K562 (cell line): ENCODE results near the gene SDC3. TPM values are rescaled to one million over a fixed set of nuclear protein-coding genes. Genes with fewer than 3 reads are reported as not detected.

Experiments
- DIDO1 ChIP-seq: fragments of 450-650 bp; IDR thresholded peaks from 2 replicates; pipeline ENCODE4 v1.6.1; 2016; ENCODE audit warnings: low read depth, missing biosample characterization, missing genetic modification characterization
- FOXK1 ChIP-seq: sonication (generic); formaldehyde crosslinking; IDR thresholded peaks from 2 replicates; pipeline ENCODE4 v1.8.0; 2022; ENCODE audit warnings: missing genetic modification reagents, mild to moderate bottlenecking, borderline replicate concordance
- GABPB1 ChIP-seq: sonication (generic); formaldehyde crosslinking; IDR thresholded peaks from 2 replicates; pipeline ENCODE4 v1.8.0; 2022; ENCODE audit warnings: mild to moderate bottlenecking, missing genetic modification reagents
- HEY1 ChIP-seq: fragments of 250-450 bp; sonication (Bioruptor Pico); IDR thresholded peaks from 2 replicates; pipeline ENCODE4 v1.5.0; 2020; ENCODE audit warnings: mild to moderate bottlenecking, moderate library complexity, borderline replicate concordance
- HNRNPK ChIP-seq: fragments of 200-400 bp; formaldehyde crosslinking; IDR thresholded peaks from one replicate; pipeline ENCODE4 v1.6.1; 2018; ENCODE audit warnings: mild to moderate bottlenecking, low read depth, low read length; ENCODE audit not compliant: poor library complexity, severe bottlenecking
- KAT7 ChIP-seq: sonication (generic); formaldehyde crosslinking; IDR thresholded peaks from 2 replicates; pipeline ENCODE4 v1.8.0; 2022; ENCODE audit warnings: missing genetic modification reagents, mild to moderate bottlenecking, borderline replicate concordance
- MCM7 ChIP-seq, 2 experiments: fragments of 450-650 bp; IDR thresholded peaks; 2 replicates each; pipeline ENCODE4 v1.6.1; 2016 to 2018
- MTA1 ChIP-seq: fragments of 450-650 bp; IDR thresholded peaks from 2 replicates; pipeline ENCODE4 v1.6.1; 2017; ENCODE audit warnings: borderline replicate concordance
- ZBTB7A ChIP-seq: IDR thresholded peaks from 2 replicates; pipeline ENCODE4 v1.6.1; 2011; ENCODE audit warnings: low read depth, mild to moderate bottlenecking, low read length, moderate library complexity, borderline replicate concordance; ENCODE audit not compliant: control insufficient read depth
- polyA plus RNA-seq, 8 experiments: library from polyadenylated mRNA; depleted of rRNA in 4 of 8; stranded (reverse) in 5 of 8; unstranded in 3 of 8; fragments of >200 nt; fragmentation: Nextera tagmentation in 2 of 8; fragmentation: Illumina TruSeq in 1 of 8; extraction: Ambion mirVana in 2 of 8; extraction: Trizol in 1 of 8; gene quantifications; 2 replicates each; pipeline versions ENCODE4 v1.2.1 to v1.2.3, GENCODE V29; 2011 to 2014; ENCODE audit warnings: inconsistent platforms in 1 of 8, missing spikeins in 1 of 8
- total RNA-seq, 7 experiments: library from RNA; depleted of rRNA in 6 of 7; stranded (reverse); fragments of >200 nt in 6 of 7; fragmentation: Illumina TruSeq in 2 of 7; extraction: Trizol in 2 of 7; gene quantifications; 2 replicates each; pipeline versions ENCODE4 v1.2.1 to v1.2.3, GENCODE V29; 2011 to 2021; ENCODE audit warnings: low replicate concordance in 1 of 7
- TF ChIP-seq, protein P1 (sequence below): fragments of 200-800 bp; sonication (Bioruptor generic); IDR thresholded peaks from 2 replicates; pipeline ENCODE4 v1.6.1; 2017; ENCODE audit warnings: missing genetic modification characterization, missing compliant biosample characterization
- TF ChIP-seq, protein P2 (sequence below): fragments of 450-650 bp; formaldehyde crosslinking; IDR thresholded peaks from 2 replicates; pipeline ENCODE4 v1.4.0; 2022; ENCODE audit warnings: missing genetic modification characterization
- TF ChIP-seq, protein P3 (sequence below): fragments of 250-450 bp; sonication (Bioruptor Pico); IDR thresholded peaks from 2 replicates; pipeline ENCODE4 v1.6.1; 2021; ENCODE audit warnings: mild to moderate bottlenecking
- TF ChIP-seq, protein P4 (sequence below), 2 experiments: IDR thresholded peaks in 1 of 2; conservative IDR thresholded peaks in 1 of 2; 2 replicates each; pipeline ENCODE4 v1.6.1; 2016; ENCODE audit warnings: low read depth in 2 of 2, mild to moderate bottlenecking in 1 of 2, missing compliant biosample characterization in 1 of 2, missing genetic modification characterization in 1 of 2, moderate library complexity in 1 of 2
- TF ChIP-seq, protein P5 (sequence below), 2 experiments: fragments of 450-650 bp in 1 of 2; IDR thresholded peaks; 2 replicates each; pipeline ENCODE4 v1.6.1; 2011 to 2017; ENCODE audit warnings: low read depth in 2 of 2, antibody characterized with exemption in 1 of 2, borderline replicate concordance in 1 of 2, low read length in 1 of 2, mild to moderate bottlenecking in 1 of 2, mixed read lengths in 1 of 2; ENCODE audit not compliant: control insufficient read depth in 1 of 2
- TF ChIP-seq, protein P6 (sequence below): sonication (generic); formaldehyde crosslinking; IDR thresholded peaks from 2 replicates; pipeline ENCODE4 v1.8.0; 2022; ENCODE audit warnings: missing genetic modification reagents, mild to moderate bottlenecking, borderline replicate concordance

The SDC3 gene
- total and polyA plus RNA-seq, 9 of the 15 experiments (the other 6 are each of a cell fraction or from before 2014, with no cell fraction given) = 0.38 to 44.1 (median 12.1) TPM

DNA sequence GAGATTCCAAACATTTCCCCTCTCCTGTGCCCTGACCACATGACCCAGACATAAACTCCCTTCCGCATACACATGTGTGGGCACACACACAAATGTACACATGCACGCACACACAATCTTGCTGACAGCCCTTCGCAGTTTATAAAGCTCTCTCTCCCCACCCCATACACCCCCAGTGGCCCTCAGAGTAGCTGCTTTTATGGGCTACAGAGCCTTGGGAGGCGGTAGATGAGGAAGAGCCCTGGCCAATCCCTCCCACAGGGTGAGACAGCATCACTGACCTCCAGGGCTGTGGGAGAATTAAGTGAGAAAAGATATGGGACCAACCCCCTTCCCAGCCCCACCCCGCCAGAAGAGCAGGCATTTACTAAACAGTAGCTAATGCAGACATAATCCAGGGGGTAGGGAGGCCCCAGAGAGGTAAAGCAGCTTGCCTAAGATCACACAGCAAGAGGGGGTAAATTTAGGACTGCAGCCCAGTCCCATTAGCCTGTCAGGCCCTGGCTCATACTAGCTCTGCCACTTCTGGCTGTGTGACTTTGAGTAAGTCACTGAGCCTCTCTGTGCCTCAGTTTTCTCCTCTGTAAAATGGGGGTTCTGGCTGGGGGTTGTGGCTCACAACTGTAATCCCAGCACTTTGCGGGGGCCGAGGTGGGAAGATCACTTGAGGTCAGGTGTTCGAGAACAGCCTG, 5.1 kb downstream of the SDC3 start (continued):
- TF ChIP-seq, protein P1, sequence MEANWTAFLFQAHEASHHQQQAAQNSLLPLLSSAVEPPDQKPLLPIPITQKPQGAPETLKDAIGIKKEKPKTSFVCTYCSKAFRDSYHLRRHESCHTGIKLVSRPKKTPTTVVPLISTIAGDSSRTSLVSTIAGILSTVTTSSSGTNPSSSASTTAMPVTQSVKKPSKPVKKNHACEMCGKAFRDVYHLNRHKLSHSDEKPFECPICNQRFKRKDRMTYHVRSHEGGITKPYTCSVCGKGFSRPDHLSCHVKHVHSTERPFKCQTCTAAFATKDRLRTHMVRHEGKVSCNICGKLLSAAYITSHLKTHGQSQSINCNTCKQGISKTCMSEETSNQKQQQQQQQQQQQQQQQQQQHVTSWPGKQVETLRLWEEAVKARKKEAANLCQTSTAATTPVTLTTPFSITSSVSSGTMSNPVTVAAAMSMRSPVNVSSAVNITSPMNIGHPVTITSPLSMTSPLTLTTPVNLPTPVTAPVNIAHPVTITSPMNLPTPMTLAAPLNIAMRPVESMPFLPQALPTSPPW (CRISPR knock-in tag) = peak; percentile 64
- TF ChIP-seq HEY1 (CRISPR knock-in tag) (no peak), DIDO1 (no peak), FOXK1 (no peak), MCM7 (IDR thresholded peaks at IDR 0.05) (no peak), KAT7 (CRISPR knock-in tag) (no peak), ZBTB7A (peak; percentile 56; the same call in 1 of the 2 replicates), HNRNPK (no peak), GABPB1 (0 out of 2 replicates have a peak, but pooled peaks have one; percentile 41), MTA1 (0 out of 2 replicates have a peak, but pooled peaks have one; percentile 40)
- TF ChIP-seq, protein P2, sequence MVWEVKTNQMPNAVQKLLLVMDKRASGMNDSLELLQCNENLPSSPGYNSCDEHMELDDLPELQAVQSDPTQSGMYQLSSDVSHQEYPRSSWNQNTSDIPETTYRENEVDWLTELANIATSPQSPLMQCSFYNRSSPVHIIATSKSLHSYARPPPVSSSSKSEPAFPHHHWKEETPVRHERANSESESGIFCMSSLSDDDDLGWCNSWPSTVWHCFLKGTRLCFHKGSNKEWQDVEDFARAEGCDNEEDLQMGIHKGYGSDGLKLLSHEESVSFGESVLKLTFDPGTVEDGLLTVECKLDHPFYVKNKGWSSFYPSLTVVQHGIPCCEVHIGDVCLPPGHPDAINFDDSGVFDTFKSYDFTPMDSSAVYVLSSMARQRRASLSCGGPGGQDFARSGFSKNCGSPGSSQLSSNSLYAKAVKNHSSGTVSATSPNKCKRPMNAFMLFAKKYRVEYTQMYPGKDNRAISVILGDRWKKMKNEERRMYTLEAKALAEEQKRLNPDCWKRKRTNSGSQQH (CRISPR knock-in tag) = no peak
- TF ChIP-seq, protein P3, sequence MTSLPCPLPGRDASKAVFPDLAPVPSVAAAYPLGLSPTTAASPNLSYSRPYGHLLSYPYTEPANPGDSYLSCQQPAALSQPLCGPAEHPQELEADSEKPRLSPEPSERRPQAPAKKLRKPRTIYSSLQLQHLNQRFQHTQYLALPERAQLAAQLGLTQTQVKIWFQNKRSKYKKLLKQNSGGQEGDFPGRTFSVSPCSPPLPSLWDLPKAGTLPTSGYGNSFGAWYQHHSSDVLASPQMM (CRISPR knock-in tag) = no peak
- TF ChIP-seq, protein P4, sequence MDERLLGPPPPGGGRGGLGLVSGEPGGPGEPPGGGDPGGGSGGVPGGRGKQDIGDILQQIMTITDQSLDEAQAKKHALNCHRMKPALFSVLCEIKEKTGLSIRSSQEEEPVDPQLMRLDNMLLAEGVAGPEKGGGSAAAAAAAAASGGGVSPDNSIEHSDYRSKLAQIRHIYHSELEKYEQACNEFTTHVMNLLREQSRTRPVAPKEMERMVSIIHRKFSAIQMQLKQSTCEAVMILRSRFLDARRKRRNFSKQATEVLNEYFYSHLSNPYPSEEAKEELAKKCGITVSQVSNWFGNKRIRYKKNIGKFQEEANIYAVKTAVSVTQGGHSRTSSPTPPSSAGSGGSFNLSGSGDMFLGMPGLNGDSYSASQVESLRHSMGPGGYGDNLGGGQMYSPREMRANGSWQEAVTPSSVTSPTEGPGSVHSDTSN (CRISPR knock-in tag; IDR thresholded peaks at IDR 0.05; ENCODE audit: low read depth) = no peak
- TF ChIP-seq, protein P4 (tag; conservative IDR thresholded peaks at IDR 0.05; ENCODE audit: low read depth) = 0 out of 2 replicates have a peak, but pooled peaks have one; percentile 18
- TF ChIP-seq, protein P5, sequence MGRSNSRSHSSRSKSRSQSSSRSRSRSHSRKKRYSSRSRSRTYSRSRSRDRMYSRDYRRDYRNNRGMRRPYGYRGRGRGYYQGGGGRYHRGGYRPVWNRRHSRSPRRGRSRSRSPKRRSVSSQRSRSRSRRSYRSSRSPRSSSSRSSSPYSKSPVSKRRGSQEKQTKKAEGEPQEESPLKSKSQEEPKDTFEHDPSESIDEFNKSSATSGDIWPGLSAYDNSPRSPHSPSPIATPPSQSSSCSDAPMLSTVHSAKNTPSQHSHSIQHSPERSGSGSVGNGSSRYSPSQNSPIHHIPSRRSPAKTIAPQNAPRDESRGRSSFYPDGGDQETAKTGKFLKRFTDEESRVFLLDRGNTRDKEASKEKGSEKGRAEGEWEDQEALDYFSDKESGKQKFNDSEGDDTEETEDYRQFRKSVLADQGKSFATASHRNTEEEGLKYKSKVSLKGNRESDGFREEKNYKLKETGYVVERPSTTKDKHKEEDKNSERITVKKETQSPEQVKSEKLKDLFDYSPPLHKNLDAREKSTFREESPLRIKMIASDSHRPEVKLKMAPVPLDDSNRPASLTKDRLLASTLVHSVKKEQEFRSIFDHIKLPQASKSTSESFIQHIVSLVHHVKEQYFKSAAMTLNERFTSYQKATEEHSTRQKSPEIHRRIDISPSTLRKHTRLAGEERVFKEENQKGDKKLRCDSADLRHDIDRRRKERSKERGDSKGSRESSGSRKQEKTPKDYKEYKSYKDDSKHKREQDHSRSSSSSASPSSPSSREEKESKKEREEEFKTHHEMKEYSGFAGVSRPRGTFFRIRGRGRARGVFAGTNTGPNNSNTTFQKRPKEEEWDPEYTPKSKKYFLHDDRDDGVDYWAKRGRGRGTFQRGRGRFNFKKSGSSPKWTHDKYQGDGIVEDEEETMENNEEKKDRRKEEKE (IDR thresholded peaks at IDR 0.05; ENCODE audit: borderline replicate concordance in 1 of 2, control insufficient read depth in 1 of 2, low read depth in 2 of 2, low read length in 1 of 2) = no peak
- TF ChIP-seq, protein P6, sequence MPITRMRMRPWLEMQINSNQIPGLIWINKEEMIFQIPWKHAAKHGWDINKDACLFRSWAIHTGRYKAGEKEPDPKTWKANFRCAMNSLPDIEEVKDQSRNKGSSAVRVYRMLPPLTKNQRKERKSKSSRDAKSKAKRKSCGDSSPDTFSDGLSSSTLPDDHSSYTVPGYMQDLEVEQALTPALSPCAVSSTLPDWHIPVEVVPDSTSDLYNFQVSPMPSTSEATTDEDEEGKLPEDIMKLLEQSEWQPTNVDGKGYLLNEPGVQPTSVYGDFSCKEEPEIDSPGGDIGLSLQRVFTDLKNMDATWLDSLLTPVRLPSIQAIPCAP (CRISPR knock-in tag) = no peak
